Measurements from ENCODE around the gene RHCG.
A peak's percentile ranks its signal among the peaks of the same experiment; 100 is the strongest.

The RHCG gene

GRCh38 chr15:89442671-89443307, 53.6 kb downstream of the RHCG start:
- DNase-seq: peak; percentile 51

DNA sequence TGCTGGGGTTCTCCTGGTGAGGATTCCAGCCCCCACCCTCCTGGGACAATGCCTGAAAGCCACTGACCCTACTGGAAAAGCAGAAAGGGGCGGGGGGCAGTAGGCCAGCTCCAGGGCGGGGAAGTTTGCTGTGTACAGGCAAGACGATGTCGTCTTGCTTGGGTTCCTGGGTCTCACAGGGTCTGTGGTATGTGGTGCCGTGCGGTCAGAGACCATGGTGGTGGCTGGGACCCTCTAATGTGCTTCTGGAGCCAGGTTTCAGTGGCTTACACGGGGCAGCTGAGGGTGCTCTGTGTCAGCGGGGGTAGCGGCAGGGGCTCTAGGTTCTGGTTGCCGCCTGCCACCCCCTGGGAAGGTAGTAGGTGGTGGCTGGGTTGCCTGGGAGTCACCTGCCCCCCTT, 54.2 kb downstream of the RHCG start:
- no peak for DNase-seq

DNA sequence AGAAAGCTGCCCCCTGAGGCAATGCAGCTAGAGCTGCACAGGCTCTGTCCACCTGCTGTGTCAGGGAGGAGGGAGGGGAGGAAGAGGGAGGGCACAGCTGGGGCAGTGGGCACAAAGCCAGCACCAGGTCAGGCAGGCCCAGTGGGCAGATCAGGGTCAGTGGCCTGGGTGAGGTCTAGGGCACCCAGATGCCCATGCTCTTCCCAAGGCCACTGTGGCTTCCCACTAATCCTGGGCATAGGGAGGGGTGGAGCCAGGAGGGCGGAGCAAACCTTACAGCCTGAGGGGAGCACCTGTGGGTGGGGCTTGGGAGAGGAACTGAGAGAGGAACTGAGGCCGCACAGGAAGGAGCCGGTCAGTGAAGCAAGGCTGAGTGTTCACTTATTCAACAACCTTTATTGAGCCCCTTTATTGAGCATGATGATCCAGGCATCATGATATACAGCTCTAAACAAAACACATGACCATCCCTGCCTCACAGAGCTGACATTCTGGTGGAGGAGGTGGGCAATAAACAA, 55.0 kb downstream of the RHCG start:
- peak; percentile 90 for DNase-seq

DNA sequence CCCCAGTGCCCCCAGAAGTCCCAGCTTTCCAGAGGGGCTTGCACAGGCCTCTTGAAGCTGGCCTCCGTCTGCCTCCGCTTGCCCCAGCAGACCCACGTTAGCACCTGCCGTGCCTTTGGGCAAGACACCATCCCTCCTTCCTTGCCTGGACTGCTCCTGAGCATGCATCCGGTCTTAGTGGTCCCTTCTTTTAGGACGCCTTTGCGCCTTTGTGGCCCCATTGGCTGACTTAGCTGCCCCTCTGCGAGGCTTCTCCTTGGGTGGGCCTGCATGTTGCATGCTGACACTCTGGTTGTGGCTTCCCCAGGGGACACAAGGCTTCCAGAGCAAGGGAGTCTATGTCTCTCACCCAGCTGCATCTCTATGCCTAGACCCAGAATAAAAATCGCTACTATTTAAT, 56.6 kb downstream of the RHCG start:
- DNase-seq: no peak

DNA sequence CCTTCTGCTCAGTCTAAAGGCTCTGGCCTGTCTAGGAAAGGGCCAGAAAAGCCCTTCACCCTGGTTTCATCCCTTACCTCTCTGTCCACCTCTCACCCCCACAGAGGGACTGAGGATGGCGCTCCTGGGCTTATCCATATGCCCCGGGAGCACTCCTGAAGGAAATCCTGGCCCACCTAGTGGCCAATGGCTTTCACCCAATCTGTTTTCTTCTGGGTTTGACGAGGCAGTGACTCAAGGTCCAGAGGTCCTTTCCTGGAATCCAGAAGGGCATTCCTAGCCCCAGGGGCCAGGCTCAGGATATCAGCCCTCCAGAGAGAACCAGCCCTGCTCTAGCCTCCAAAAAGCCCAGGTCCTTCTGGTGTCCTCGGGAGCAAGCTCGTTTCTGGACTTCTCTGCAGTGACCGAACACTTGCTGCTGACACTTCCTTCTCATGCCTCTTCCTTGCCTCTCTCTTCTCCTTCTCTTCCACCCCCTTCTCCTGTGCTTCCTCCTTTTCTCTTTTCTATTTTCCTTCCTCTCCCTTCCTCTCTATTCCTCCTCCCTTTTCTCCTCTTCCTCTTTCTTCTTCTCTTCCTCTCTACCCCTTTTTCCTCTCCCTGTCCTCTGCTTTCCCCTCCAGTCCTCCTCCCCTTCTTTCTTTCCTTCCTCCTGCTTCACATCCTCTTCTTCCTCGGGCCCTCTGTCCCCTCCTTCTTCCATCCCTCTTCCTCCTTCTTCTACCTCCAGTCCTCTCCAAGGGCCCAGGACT, 59.6 kb downstream of the RHCG start:
- DNase-seq: no peak

- no peak for DNase-seq
Observed at GRCh38 chr15:89435362-89435761, 61.0 kb downstream of the RHCG start.

- DNase-seq: no peak
Observed at GRCh38 chr15:89433686-89434085, 62.7 kb downstream of the RHCG start.

DNA sequence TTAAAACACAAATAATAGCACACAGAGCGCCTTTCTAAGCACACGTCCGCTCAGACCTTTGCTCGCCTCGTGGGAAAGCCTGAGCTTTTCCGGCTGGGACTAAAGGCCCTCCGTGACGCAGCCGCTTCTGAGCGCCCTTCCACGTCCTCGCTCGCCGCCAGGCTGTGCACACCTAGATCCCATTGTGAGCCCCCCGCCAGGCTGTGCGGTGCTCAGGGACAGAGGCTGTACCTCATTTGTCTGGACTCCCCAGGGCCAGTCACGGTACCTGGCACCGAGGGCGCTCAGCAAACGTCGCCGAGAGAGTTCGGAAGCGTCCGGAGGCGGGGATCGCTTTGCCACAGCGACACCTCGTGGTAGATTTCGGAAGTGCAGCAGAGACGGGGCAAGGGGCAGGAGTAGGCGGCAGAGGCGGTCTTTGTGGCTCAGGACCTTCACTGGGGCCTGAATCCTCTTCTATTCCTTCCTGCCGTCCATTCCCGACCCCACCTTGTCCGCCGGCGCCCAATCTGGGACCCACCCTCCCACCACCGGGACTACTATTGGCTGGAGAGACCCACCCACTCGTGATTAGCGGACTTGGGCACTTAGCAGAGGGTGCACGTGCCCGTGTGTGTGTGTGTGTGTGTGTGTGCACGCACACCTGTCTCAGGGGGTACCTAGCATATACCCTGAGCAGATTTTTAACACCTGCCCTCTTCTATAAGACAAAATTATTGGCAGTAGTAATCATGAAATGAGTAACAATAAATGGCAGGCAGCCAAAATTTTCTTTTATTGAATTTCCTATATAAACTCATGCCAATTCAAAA, 65.6 kb downstream of the RHCG start:
- DNase-seq: peak; percentile 54

- DNase-seq: no peak
Observed at GRCh38 chr15:89429986-89430385, 66.4 kb downstream of the RHCG start.

DNA sequence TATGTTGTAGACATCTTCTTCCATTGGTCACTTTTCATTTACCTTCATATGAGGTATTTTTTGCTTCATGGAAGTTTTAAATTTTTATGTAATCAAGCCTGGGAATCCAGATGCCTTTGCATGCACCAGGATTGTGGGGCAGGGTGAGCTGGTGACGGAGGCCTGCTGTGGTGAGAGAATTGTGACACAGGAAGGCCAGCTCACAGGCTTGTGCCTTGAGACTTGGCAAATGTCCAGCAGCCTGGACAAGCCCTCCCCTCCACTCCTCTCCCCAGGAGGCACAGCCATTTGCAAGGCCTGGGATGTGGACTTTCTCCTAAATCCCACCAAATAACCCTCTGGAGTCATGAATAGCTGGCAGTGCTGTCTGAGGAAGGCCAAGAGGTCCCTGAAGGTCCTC, 67.4 kb downstream of the RHCG start:
- peak; percentile 9 for DNase-seq

GRCh38 chr15:89428246-89428645, 68.1 kb downstream of the RHCG start:
- no peak for DNase-seq

GRCh38 chr15:89426500-89426899, 69.9 kb downstream of the RHCG start:
- DNase-seq: no peak

DNA sequence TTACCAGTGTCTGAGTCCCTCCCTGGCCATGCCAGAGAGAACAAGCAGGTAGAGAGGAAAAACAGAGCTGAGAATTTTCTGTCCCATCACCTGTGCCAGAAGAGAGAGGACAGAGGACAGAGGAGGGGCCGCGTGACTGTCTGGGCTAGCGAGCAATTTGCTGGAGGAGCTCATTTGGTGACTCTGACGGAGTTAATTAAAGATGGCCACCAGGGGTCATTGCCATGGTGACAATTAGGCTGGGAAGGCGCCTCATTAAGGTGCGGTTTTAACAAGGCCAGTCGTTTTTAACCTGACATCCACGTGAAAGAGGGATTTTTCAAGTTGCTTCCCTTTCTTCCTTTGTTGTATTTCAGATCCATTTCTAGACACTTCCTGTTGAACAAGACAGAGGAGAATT, 72.4 kb downstream of the RHCG start:
- no peak for DNase-seq
